Fibroblast of skin of right quadriceps (primary cell): ENCODE measurements around the gene BAHCC1.
"Not testable (repeated sequence)": the region's sequence is repeated elsewhere in the genome, so short reads cannot be mapped to it uniquely, and the experiment has no call there.

Experiments
- DNase-seq: peaks from one replicate; pipeline ENCODE4 v3.0.0-alpha.2; 2013

Gene BAHCC1

GRCh38 chr17:81394921-81395599 is at the start of gene BAHCC1:
Gene BAHCC1 (plus strand): TSS chr17:81395457. CDS start chr17:81399740, 4,283 bp downstream.
- peak; percentile 100 for DNase-seq

GRCh38 chr17:81346090-81346907 is 49.0 kb upstream of the BAHCC1 start:
- peak; percentile 98 for DNase-seq

DNA sequence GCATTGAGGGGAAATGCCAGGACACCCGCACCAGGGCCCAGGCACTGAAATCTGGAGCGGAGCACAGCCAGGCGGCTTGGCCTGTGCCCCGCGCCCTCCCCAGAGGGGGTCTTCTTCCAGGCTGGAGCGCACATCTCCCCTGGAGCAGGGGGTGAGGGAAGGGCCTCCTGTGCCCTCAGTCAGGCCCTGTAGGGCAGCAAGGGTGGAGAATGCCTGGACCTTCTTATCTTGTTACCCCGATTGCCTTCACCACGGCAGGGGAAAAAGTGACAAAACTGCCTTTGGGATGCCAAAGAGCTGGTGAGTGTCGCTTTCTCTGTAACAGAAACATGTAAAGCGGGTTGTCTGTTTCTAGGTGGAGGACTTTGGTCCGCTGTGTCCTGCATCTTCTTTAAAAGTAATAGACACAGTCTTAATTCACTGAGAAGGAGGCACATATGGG is 48.3 kb upstream of the BAHCC1 start:
- no peak for DNase-seq

DNA sequence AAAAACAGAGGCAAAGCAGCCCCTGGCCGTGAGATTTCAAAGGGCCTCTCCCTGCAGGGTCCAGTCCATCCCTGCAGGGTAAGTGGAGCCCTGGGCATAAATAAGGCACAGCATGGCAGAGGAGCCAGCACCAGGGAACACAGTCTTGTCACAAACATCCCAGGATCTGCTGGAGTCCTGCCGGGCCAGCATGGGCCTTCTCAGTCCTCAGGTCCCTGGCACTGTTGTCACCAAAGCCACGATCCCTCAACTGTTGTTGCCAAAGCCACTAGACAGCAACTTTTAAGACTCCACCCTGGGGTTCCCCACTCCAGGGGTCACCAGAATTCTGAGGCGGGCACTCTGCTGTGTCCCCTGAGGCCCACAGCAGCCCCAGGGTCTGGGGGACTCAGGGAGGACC is 47.8 kb upstream of the BAHCC1 start:
- no peak for DNase-seq

DNA sequence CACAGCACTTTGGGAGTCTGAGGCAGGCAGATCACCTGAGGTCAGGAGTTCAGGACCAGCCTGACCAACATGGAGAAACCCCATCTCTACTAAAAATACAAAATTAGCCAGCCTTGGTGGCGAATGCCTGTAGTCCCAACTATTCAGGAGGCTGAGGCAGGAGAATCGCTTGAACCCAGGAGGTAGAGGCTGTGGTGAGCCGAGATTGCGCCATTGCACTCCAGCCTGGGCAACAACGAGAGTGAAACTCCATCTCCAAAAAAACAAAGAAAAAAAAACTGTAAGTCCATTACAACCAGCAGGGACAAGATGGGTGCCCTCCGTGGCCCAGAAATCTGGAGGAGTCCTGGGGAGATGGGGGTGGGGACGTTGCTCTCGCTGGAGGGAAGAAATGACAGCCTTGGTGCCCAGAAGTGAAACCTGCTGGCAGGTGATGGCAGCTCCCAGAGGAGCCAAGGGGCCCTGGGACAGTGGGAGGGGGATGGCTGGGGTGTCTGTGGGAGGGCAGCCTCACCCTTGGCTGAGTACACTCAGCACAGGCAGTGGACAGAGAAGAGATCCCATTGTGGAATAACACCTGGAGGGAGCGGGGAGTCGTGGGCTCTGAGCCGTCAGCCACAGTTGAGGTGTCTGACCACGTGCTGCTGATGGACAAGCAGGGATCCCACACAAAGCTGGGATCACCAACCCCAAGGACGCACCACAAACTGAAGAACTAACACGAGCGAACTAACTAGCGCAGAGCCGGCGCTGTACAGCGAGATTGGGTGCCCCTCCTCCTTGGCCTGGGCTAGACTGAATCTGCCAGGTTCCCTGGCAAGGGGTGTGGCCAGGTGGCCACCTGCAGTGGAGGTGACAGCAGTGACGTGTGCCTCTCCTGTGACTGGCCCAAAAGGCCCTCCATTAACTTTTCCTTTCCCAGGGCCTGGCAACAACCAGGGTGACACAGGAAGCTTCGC is 46.9 kb upstream of the BAHCC1 start:
- DNase-seq: no peak

- DNase-seq: peak; percentile 57
Observed at GRCh38 chr17:81349397-81350319, 45.6 kb upstream of the BAHCC1 start.

- DNase-seq: no peak
Observed at GRCh38 chr17:81350320-81350890, 44.9 kb upstream of the BAHCC1 start.

GRCh38 chr17:81351329-81352052 is 43.8 kb upstream of the BAHCC1 start:
- not testable (repeated sequence) for DNase-seq

GRCh38 chr17:81352056-81352455 is 43.2 kb upstream of the BAHCC1 start:
- DNase-seq: not testable (repeated sequence)

DNA sequence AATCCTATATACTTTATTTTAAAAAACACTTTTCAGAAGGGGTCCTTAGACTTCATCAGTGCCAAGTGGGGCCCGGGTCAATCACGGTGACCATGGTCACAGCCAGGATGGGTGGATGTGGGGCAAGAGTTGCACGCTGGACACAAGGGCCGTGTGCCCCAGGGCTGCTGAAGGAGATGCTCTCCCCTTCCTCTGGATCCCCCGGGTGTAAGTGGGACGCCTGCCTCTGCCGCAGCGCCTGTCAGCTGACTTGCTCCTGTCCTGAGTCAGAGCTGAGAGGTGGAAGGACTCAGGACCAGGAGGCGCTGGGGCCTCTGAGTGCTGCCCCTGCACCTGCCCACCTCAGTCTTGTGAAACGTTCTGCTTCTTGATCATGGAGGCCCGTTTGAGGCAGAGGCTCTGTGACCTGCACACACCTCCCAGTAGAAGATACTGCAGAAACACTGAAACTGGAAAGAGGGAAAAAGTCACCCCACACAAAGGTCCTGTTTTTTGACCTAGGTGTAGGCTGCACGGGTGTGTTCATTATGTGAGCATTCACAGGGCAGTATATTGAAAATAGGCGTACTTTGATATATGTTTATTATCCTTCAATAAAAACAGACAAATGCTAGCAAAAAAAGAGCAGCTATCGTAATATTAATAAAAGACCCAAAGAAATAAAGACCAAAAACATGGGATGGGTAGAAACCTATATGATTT is 40.9 kb upstream of the BAHCC1 start:
- DNase-seq: no peak

GRCh38 chr17:81354954-81355347 is 40.3 kb upstream of the BAHCC1 start:
- no peak for DNase-seq

DNA sequence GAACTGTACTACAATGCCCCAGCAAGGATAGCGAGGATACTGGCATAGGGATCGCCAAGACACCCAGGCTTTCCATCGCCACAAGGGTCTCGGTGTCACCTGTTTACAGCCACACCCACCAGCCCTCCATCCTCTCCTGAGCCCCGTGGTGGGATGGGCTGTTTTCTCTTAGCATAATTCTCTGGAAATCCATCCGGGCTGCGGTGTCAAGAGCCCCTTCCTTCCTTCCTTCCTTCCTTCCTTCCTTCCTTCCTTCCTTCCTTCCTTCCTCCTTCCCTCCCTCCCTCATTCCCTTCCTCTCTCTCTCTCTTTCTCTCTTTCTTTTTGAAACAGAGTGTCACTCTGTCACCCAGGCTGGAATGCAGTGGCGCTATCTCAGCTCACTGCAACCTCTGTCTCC is 36.0 kb upstream of the BAHCC1 start:
- no peak for DNase-seq

GRCh38 chr17:81362001-81362400 is 33.3 kb upstream of the BAHCC1 start:
- not testable (repeated sequence) for DNase-seq

GRCh38 chr17:81364278-81365147 is 30.7 kb upstream of the BAHCC1 start:
- DNase-seq: no peak

DNA sequence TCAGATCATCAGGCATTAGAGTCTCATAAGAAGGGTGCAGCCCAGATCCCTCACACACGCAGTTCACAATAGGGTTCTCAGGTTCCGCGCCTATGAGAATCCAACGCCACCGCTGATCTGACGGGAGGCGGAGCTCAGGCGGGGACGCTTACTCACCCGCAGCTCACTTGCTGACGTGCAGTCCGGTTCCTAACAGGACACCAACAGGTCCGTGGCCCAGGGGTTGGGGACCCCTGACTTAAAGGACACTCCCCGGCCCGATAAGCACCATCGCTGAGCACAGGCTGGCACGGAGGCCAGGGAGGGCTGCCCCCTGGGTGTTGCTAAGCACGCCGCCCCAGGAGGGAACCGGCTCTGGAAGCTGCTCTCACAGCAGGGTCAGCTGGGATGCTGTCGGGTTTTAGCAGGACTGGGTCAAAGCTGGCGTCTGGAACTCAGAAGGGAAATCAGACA is 30.1 kb upstream of the BAHCC1 start:
- peak; percentile 57 for DNase-seq

GRCh38 chr17:81365601-81366585 is 29.4 kb upstream of the BAHCC1 start:
- DNase-seq: no peak

DNA sequence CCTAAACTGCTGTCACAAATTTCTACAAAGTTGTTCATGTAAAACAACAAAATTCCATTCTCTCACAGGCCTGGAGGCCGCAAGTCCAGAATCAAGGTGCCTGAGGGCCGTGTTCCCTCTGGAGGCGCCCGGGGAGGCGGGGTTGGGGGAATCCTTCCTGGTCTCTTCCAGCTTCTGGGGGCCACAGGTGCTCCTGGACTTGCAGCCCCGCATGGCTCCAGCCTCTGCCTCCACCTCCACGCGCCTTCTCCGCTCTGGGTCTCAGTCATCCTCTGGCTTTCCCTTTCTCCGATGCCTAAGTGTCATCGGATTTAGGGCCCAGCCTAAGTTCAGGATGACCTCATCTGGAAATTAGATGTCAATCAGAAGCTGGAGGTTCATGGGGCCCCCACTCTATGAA is 28.6 kb upstream of the BAHCC1 start:
- no peak for DNase-seq

GRCh38 chr17:81367171-81367570 is 28.1 kb upstream of the BAHCC1 start:
- no peak for DNase-seq
